ENCODE measurements around the gene CHN1. TPM values are rescaled to one million over a fixed set of nuclear protein-coding genes. Genes with fewer than 3 reads are reported as not detected.

The CHN1 gene
- total RNA-seq, 4 donors from 2014 or later, result 3.4 to 60.2 (median 7.1) TPM

DNA sequence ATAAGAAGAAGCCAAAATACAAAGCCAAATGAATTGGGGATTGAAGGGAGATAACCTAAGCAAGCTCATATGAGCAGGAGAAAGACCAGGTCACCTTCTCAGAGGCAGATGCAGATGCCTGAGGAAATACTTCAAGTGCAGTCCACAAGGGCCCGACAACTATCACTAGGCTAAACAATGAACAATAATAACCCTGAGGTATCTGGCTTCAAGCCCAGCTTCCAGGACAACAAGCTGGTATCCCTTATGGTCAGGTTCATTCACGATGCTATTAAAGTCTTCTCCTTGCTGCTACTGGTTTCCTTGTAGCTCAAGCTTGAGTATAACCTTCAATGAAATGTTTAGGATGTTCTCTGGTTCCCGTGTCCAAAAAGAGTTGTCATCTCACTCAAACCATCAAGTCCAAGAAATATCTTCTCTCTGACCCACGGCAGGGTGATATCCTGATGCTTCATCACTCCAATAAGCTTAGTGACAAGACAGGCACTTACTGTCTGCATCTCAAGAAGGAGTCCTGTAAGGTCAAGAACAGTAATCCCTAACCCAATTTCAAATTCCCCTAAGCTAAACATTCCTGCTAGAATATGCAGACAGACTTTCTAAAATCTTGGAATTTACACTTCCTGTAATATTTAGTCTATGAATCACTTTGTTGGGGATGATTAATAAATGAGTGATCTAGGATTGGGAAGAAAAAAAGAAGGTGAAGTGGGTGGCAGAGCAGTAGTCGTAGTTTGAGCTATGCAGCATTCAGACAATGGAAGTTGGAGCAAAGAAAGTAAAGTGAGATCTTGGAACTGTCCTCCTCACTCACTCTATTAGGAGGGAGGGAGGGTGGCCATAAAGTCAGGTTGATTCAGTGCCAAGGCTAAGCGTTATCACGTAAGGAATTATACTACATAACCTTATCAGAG lies 33.1 kb downstream of the CHN1 start:
- TF ChIP-seq POLR2A (IDR thresholded peaks at IDR 0.05), result no peak
- TF ChIP-seq, protein P1, sequence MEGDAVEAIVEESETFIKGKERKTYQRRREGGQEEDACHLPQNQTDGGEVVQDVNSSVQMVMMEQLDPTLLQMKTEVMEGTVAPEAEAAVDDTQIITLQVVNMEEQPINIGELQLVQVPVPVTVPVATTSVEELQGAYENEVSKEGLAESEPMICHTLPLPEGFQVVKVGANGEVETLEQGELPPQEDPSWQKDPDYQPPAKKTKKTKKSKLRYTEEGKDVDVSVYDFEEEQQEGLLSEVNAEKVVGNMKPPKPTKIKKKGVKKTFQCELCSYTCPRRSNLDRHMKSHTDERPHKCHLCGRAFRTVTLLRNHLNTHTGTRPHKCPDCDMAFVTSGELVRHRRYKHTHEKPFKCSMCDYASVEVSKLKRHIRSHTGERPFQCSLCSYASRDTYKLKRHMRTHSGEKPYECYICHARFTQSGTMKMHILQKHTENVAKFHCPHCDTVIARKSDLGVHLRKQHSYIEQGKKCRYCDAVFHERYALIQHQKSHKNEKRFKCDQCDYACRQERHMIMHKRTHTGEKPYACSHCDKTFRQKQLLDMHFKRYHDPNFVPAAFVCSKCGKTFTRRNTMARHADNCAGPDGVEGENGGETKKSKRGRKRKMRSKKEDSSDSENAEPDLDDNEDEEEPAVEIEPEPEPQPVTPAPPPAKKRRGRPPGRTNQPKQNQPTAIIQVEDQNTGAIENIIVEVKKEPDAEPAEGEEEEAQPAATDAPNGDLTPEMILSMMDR (IDR thresholded peaks at IDR 0.05), result no peak
- H3K4me1 ChIP-seq, result peaks cover 0 to 12% (median 0%) of the 10 kb centered on the region in 4 donors
- no peaks in the 10 kb centered on the region for H3K27me3 ChIP-seq
- no peak overlapping the region for H3K27ac ChIP-seq
- no peaks in the 10 kb centered on the region for H3K9me3 ChIP-seq
- no peaks in the 10 kb centered on the region for H3K36me3 ChIP-seq
- H3K4me3 ChIP-seq, result no peak overlapping the region
- peak in 1 of 3 donors; percentile 73 for DNase-seq

DNA sequence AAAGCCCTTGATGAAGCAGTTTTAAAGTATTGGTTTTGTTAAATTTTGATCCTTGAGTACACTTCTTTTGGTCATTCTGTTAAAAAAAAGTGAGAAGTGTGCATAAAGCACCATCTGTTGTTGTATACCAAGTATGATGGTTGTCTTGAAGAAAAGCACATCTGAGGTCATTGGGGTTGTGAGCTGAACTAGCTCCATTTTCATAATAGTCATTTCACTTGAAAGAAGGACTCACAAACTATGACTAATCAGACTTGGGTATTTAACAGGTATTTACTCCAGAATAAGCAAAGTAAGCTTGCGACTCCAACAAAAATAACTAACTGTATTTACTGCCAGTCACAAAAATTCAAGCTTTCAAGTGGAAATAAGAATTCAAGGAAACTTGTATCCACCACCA lies 35.1 kb downstream of the CHN1 start:
- TF ChIP-seq, protein P1 (IDR thresholded peaks at IDR 0.05), result no peak
- TF ChIP-seq POLR2A (IDR thresholded peaks at IDR 0.05), result no peak
- H3K4me3 ChIP-seq, result no peak overlapping the region
- no peaks in the 10 kb centered on the region for H3K36me3 ChIP-seq
- DNase-seq, result no peak
- no peaks in the 10 kb centered on the region for H3K27me3 ChIP-seq
- H3K4me1 ChIP-seq, result peaks cover 0 to 12% (median 0%) of the 10 kb centered on the region in 4 donors
- H3K27ac ChIP-seq, result no peak overlapping the region
- H3K9me3 ChIP-seq, result no peaks in the 10 kb centered on the region

DNA sequence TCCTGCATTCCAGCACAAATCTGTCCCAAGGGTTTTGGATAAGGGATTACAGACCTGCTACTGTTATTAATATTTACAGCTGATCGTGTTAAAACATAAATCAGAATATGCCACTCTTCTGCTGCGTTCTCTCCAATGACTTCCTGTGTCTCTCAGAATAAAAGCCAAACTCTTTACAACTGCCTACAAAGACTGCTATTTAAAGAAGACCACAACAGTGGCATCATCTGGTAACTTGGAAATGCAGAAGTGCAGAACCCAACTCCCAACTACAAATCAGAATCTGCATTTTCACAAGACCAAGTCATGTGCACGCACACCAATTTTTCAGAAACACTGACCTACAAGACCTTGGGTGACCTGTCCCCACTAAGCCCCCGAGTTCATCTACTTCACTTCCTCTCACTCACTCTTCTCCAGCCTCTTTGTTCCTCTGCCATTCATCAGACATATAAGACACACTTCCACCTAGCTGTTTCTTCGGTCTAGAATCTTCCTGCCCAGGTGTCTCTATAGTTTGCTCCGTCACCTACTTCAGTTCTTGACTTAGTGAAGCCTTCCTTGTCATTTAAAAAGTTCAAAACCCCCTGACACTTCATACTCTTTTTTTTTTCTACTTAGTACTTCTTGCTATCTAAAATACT lies 36.0 kb downstream of the CHN1 start:
- no peaks in the 10 kb centered on the region for H3K36me3 ChIP-seq
- no peaks in the 10 kb centered on the region for H3K27me3 ChIP-seq
- no peak overlapping the region for H3K27ac ChIP-seq
- no peak overlapping the region for H3K4me3 ChIP-seq
- DNase-seq, result no peak
- peaks cover 0 to 12% (median 0%) of the 10 kb centered on the region in 4 donors for H3K4me1 ChIP-seq
- H3K9me3 ChIP-seq, result no peaks in the 10 kb centered on the region
- no peak for TF ChIP-seq POLR2A (IDR thresholded peaks at IDR 0.05)
- TF ChIP-seq, protein P1 (IDR thresholded peaks at IDR 0.05), result no peak

DNA sequence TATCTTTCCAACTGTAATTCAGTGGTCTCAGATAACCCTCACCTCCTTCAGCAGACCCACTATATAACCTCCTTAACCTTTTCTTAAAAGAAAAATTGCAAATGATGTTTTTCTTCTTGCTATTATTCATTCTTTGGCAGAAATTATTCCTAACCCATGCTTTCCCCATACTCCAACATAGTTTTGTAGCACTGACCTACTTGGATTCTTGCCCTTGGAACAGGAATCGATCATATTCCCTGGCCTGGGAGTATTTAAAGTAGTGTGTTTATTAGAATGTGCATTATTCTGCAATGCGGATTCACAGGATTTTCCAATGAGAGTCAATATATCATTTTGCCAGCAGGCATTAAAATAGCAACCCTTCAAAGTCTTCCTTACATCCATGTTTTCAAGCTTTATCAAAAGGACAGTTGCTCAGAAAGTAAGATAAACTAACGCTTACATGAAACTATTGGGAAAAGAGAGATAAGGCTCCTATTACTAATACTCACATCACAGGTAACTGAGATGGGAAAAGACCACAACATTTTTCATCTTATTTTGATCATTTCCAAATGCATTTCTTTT lies 37.4 kb downstream of the CHN1 start:
- Histone ChIP-seq H3K4me1 (peaks cover 0 to 12% (median 0%) of the 10 kb centered on the region in 4 donors), H3K9me3 (no peaks in the 10 kb centered on the region), H3K27ac (no peak overlapping the region)

DNA sequence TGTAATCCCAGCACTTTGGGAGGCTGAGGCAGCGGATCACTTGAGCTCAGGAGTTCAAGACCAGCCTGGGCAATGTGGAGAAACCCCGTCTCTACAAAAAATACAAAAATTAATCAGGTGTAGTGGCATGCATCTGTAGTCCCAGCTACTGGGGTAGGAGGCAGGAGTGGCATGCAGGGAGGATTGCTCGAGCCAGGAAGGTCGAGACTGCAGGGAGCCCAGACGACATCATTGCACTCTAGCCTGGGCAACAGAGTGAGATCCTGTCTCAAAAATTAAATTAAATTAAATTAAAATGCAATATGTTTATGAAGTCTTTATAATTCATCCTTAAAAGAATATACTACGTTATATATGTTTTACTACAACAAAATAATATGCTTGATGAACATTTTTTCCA lies 38.1 kb downstream of the CHN1 start:
- Histone ChIP-seq H3K36me3 (no peaks in the 10 kb centered on the region), H3K27me3 (no peaks in the 10 kb centered on the region), H3K9me3 (no peaks in the 10 kb centered on the region), H3K4me3 (no peak overlapping the region), H3K4me1 (peaks cover 0 to 8% (median 0%) of the 10 kb centered on the region in 4 donors), H3K27ac (no peak overlapping the region)
- no peak for DNase-seq
- TF ChIP-seq, protein P1 (IDR thresholded peaks at IDR 0.05), result no peak
- TF ChIP-seq POLR2A (IDR thresholded peaks at IDR 0.05), result no peak

More for the DNA sequence above, 37.4 kb downstream of the CHN1 start:
- TF ChIP-seq, protein P1 (IDR thresholded peaks at IDR 0.05), result no peak
- no peak overlapping the region for H3K4me3 ChIP-seq
- no peaks in the 10 kb centered on the region for H3K27me3 ChIP-seq
- no peak for DNase-seq
- no peaks in the 10 kb centered on the region for H3K36me3 ChIP-seq
